ENCODE results near the gene ALOX5AP. TPM values are rescaled to one million over a fixed set of nuclear protein-coding genes. Genes with fewer than 3 reads are reported as not detected.

The ALOX5AP gene
- total RNA-seq, 1 experiment from 2014 or later, result 1.1 TPM

GRCh38 chr13:30748717-30749116, 13.4 kb downstream of the ALOX5AP start:
- H3K4me1 Mint-ChIP-seq (ENCODE audit: low read depth, unreplicated experiment), result peaks cover 19% of the 10 kb centered on the region
- no peaks in the 10 kb centered on the region for H3K27me3 Mint-ChIP-seq (ENCODE audit: insufficient read depth, unreplicated experiment)
- H3K9me3 ChIP-seq, result no peaks in the 10 kb centered on the region
- intact Hi-C loops (cut with micrococcal nuclease; ENCODE audit: unreplicated experiment), result no loop called here
- H3K4me1 ChIP-seq, result peaks cover 37% of the 10 kb centered on the region
- no TSS peak for BruUV-seq (replicated peaks)
- H3K27me3 ChIP-seq (replicated peaks; ENCODE audit: control insufficient read depth, insufficient read depth, low read length), result no peaks in the 10 kb centered on the region
- POLR2A ChIA-PET, result no interaction called here
- H3K27ac Mint-ChIP-seq (ENCODE audit: unreplicated experiment), result no peak overlapping the region
- no peak overlapping the region for H3K4me3 ChIP-seq (ENCODE audit: low read depth, low read length)
- DNase-seq, result no peak
- CTCF ChIA-PET, result interaction anchor here (0.5 kb wide), 1 partner anchor 993 kb away, joined by 3 read pairs; no protein-coding TSS in a partner anchor
- H3K36me3 ChIP-seq (ENCODE audit: control insufficient read depth, insufficient read depth, low read length), result no peaks in the 10 kb centered on the region
- no peak overlapping the region for H3K4me3 Mint-ChIP-seq (ENCODE audit: unreplicated experiment)
- H3K36me3 Mint-ChIP-seq (ENCODE audit: insufficient read depth, unreplicated experiment), result no peaks in the 10 kb centered on the region
- no peaks in the 10 kb centered on the region for H3K9me3 Mint-ChIP-seq (ENCODE audit: unreplicated experiment)
- no peak for TF ChIP-seq CTCF (IDR thresholded peaks at IDR 0.05; ENCODE audit: insufficient read depth in 1 of 2, low read depth in 1 of 2, low read length in 1 of 2, severe bottlenecking in 1 of 2, unreplicated experiment in 1 of 2)

DNA sequence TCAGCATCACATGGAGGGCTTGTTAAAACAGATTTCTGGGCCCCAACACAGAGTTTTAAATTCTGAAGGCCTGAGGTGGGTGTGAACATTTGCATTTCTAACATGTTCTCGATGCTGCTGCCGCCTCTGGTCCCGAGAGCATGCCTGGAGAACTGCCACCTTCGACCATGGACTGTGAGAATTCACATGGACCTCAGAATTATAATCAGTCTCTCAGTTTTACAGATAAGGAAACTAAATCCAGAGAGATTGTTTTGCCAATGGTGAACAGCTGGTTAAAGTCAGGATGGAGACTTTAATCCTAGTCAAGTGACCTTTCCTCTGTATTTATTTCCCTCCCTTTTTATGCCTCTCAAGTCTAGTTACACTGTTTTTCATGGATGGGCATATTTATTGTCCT, 14.7 kb downstream of the ALOX5AP start:
- TF ChIP-seq CTCF (IDR thresholded peaks at IDR 0.05; ENCODE audit: insufficient read depth in 1 of 2, low read depth in 1 of 2, low read length in 1 of 2, severe bottlenecking in 1 of 2, unreplicated experiment in 1 of 2), result no peak
- H3K36me3 ChIP-seq (ENCODE audit: control insufficient read depth, insufficient read depth, low read length), result no peaks in the 10 kb centered on the region
- ChIA-PET POLR2A (no interaction called here), CTCF (no interaction called here)
- H3K36me3 Mint-ChIP-seq (ENCODE audit: insufficient read depth, unreplicated experiment), result no peaks in the 10 kb centered on the region
- H3K9me3 ChIP-seq, result no peaks in the 10 kb centered on the region
- BruUV-seq (replicated peaks), result no TSS peak
- H3K27me3 Mint-ChIP-seq (ENCODE audit: insufficient read depth, unreplicated experiment), result no peaks in the 10 kb centered on the region
- intact Hi-C loops (cut with micrococcal nuclease; ENCODE audit: unreplicated experiment), result no loop called here
- H3K4me1 ChIP-seq, result peaks cover 24% of the 10 kb centered on the region
- H3K9me3 Mint-ChIP-seq (ENCODE audit: unreplicated experiment), result no peaks in the 10 kb centered on the region
- no peak overlapping the region for H3K27ac Mint-ChIP-seq (ENCODE audit: unreplicated experiment)
- no peak overlapping the region for H3K4me3 Mint-ChIP-seq (ENCODE audit: unreplicated experiment)
- DNase-seq, result no peak
- H3K27me3 ChIP-seq (replicated peaks; ENCODE audit: control insufficient read depth, insufficient read depth, low read length), result no peaks in the 10 kb centered on the region
- no peak overlapping the region for H3K4me3 ChIP-seq (ENCODE audit: low read depth, low read length)
- H3K4me1 Mint-ChIP-seq (ENCODE audit: low read depth, unreplicated experiment), result peaks cover 11% of the 10 kb centered on the region

GRCh38 chr13:30751183-30751933, 16.0 kb downstream of the ALOX5AP start:
- H3K4me3 Mint-ChIP-seq (ENCODE audit: unreplicated experiment), result no peak overlapping the region
- no peaks in the 10 kb centered on the region for H3K9me3 ChIP-seq
- H3K27ac Mint-ChIP-seq (ENCODE audit: unreplicated experiment), result no peak overlapping the region
- CTCF ChIA-PET, result no interaction called here
- intact Hi-C loops (cut with micrococcal nuclease; ENCODE audit: unreplicated experiment), result no loop called here
- H3K27me3 ChIP-seq (replicated peaks; ENCODE audit: control insufficient read depth, insufficient read depth, low read length), result no peaks in the 10 kb centered on the region
- H3K36me3 ChIP-seq (ENCODE audit: control insufficient read depth, insufficient read depth, low read length), result no peaks in the 10 kb centered on the region
- no peaks in the 10 kb centered on the region for H3K27me3 Mint-ChIP-seq (ENCODE audit: insufficient read depth, unreplicated experiment)
- peaks cover 11% of the 10 kb centered on the region for H3K4me1 ChIP-seq
- DNase-seq, result no peak
- peaks cover 3% of the 10 kb centered on the region for H3K4me1 Mint-ChIP-seq (ENCODE audit: low read depth, unreplicated experiment)
- H3K36me3 Mint-ChIP-seq (ENCODE audit: insufficient read depth, unreplicated experiment), result no peaks in the 10 kb centered on the region
- no peak overlapping the region for H3K4me3 ChIP-seq (ENCODE audit: low read depth, low read length)
- no peaks in the 10 kb centered on the region for H3K9me3 Mint-ChIP-seq (ENCODE audit: unreplicated experiment)
- no peak for TF ChIP-seq CTCF (IDR thresholded peaks at IDR 0.05; ENCODE audit: insufficient read depth in 1 of 2, low read depth in 1 of 2, low read length in 1 of 2, severe bottlenecking in 1 of 2, unreplicated experiment in 1 of 2)
- BruUV-seq (replicated peaks), result no TSS peak
- POLR2A ChIA-PET, result no interaction called here
